Trophoblast cell (in vitro differentiated cells and primary cell): ENCODE measurements around the gene ZFP36L2.

Experiments used
- DNase-seq, 2 donors: peaks; one replicate each; pipeline ENCODE4 v3.0.0-alpha.2; 2016
- H2AFZ ChIP-seq: 2 replicates; pipeline ENCODE4 v1.6.1; 2013; ENCODE audit warnings: low read length, moderate library complexity, mild to moderate bottlenecking; ENCODE audit not compliant: insufficient read depth, poor library complexity
- H2AK5ac ChIP-seq: 2 replicates; pipeline ENCODE4 v1.6.1; 2013; ENCODE audit warnings: mild to moderate bottlenecking, low read length
- H2BK120ac ChIP-seq: 2 replicates; pipeline ENCODE4 v1.6.1; 2013; ENCODE audit warnings: low read length, mild to moderate bottlenecking, moderate library complexity; ENCODE audit not compliant: insufficient read depth, poor library complexity
- H2BK12ac ChIP-seq: 2 replicates; pipeline ENCODE4 v1.6.1; 2013; ENCODE audit warnings: mild to moderate bottlenecking, low read length, moderate library complexity
- H2BK5ac ChIP-seq: 2 replicates; pipeline ENCODE4 v1.6.1; 2013; ENCODE audit warnings: low read length, low read depth, moderate library complexity, mild to moderate bottlenecking; ENCODE audit not compliant: poor library complexity
- H3K14ac ChIP-seq: 2 replicates; pipeline ENCODE4 v1.6.1; 2013; ENCODE audit warnings: mild to moderate bottlenecking, low read length
- H3K18ac ChIP-seq: 2 replicates; pipeline ENCODE4 v1.6.1; 2013; ENCODE audit warnings: mild to moderate bottlenecking, low read length
- H3K23ac ChIP-seq: 2 replicates; pipeline ENCODE4 v1.6.1; 2013; ENCODE audit warnings: low read length
- H3K27ac ChIP-seq: 2 replicates; pipeline ENCODE4 v1.5.1; 2013; ENCODE audit warnings: low read depth, mild to moderate bottlenecking, inconsistent platforms, low read length, moderate library complexity
- H3K27me3 ChIP-seq: 2 replicates; pipeline ENCODE4 v1.6.1; 2013; ENCODE audit warnings: inconsistent platforms, mild to moderate bottlenecking, low read length, moderate library complexity; ENCODE audit not compliant: insufficient read depth
- H3K36me3 ChIP-seq, 2 experiments: 1 replicate in 1 of 2; 2 replicates in 1 of 2; pipeline ENCODE4 v1.6.1; 2013; ENCODE audit warnings: low read length in 2 of 2, mild to moderate bottlenecking in 2 of 2, moderate library complexity in 1 of 2; ENCODE audit not compliant: insufficient read depth in 2 of 2, control insufficient read depth in 1 of 2
- H3K4ac ChIP-seq: 2 replicates; pipeline ENCODE4 v1.6.1; 2013; ENCODE audit warnings: low read depth, mild to moderate bottlenecking, low read length, moderate library complexity
- H3K4me1 ChIP-seq, 2 experiments: 1 replicate in 1 of 2; 2 replicates in 1 of 2; pipeline ENCODE4 v1.6.1; 2013; ENCODE audit warnings: low read length in 2 of 2, mild to moderate bottlenecking in 2 of 2, moderate library complexity in 1 of 2; ENCODE audit not compliant: insufficient read depth in 2 of 2, control insufficient read depth in 1 of 2
- H3K4me2 ChIP-seq: 2 replicates; pipeline ENCODE4 v1.6.1; 2013; ENCODE audit warnings: inconsistent platforms, mild to moderate bottlenecking, low read length, moderate library complexity
- H3K4me3 ChIP-seq: 2 replicates; pipeline ENCODE4 v1.5.1; 2013; ENCODE audit warnings: mild to moderate bottlenecking, low read depth, low read length, inconsistent platforms
- H3K79me1 ChIP-seq: one replicate; pipeline ENCODE4 v1.6.1; 2013; ENCODE audit warnings: low read length
- H3K79me2 ChIP-seq: 2 replicates; pipeline ENCODE4 v1.6.1; 2013; ENCODE audit warnings: low read length, mild to moderate bottlenecking; ENCODE audit not compliant: control insufficient read depth, insufficient read depth, poor library complexity
- H3K9ac ChIP-seq: 2 replicates; pipeline ENCODE4 v1.6.1; 2013; ENCODE audit warnings: mild to moderate bottlenecking, low read length
- H3K9me3 ChIP-seq: 2 replicates; pipeline ENCODE4 v1.6.1; 2013; ENCODE audit warnings: low read depth, mild to moderate bottlenecking, control low read depth, inconsistent platforms, low read length; ENCODE audit not compliant: insufficient read depth
- H4K12ac ChIP-seq: 2 replicates; pipeline ENCODE4 v1.6.1; 2013; ENCODE audit warnings: low read depth, mild to moderate bottlenecking, low read length, moderate library complexity
- H4K8ac ChIP-seq: 2 replicates; pipeline ENCODE4 v1.6.1; 2013; ENCODE audit warnings: low read depth, mild to moderate bottlenecking, low read length, moderate library complexity
- H4K91ac ChIP-seq: one replicate; pipeline ENCODE4 v1.6.1; 2013; ENCODE audit warnings: low read depth, mild to moderate bottlenecking, low read length, moderate library complexity
- WGBS: extraction: QIAGEN DNeasy Blood & Tissue Kit; methylation state at CpG from one replicate; pipeline ENCODE4 v1.1.7; 2013; ENCODE audit warnings: missing lambda C conversion rate; ENCODE audit not compliant: insufficient read length, insufficient coverage; ENCODE audit errors: extremely low coverage; 5-methylcytosine and 5-hydroxymethylcytosine counted together

Gene ZFP36L2

GRCh38 chr2:43240766-43241150 is 14.4 kb upstream of the ZFP36L2 start:
- H3K4me1 ChIP-seq = peaks cover 13 to 15% of the 10 kb centered on the region in 2 experiments
- peak overlapping the region; percentile 8 for H2BK12ac ChIP-seq
- no peak overlapping the region for H2AK5ac ChIP-seq
- H3K14ac ChIP-seq = no peak overlapping the region
- H2BK120ac ChIP-seq = no peak overlapping the region
- no peak overlapping the region for H3K4me2 ChIP-seq
- WGBS = no CpG with 5 or more reads among the region's 5 CpGs
- no peaks in the 10 kb centered on the region for H3K27me3 ChIP-seq
- no peak overlapping the region for H2BK5ac ChIP-seq
- no peak overlapping the region for H4K8ac ChIP-seq
- no peak overlapping the region for H3K9ac ChIP-seq
- peaks cover 14% of the 10 kb centered on the region for H3K79me1 ChIP-seq
- no peak overlapping the region for H3K23ac ChIP-seq
- no peak overlapping the region for H3K4me3 ChIP-seq
- no peak for DNase-seq
- no peaks in the 10 kb centered on the region for H3K36me3 ChIP-seq
- H3K4ac ChIP-seq = no peak overlapping the region
- no peak overlapping the region for H3K27ac ChIP-seq
- no peak overlapping the region for H3K18ac ChIP-seq
- no peak overlapping the region for H4K12ac ChIP-seq
- H2AFZ ChIP-seq = no peak overlapping the region
- no peaks in the 10 kb centered on the region for H3K79me2 ChIP-seq
- H3K9me3 ChIP-seq = no peaks in the 10 kb centered on the region
- peak overlapping the region; percentile 32 for H4K91ac ChIP-seq

GRCh38 chr2:43239981-43240765 is 13.8 kb upstream of the ZFP36L2 start:
- Histone ChIP-seq H3K79me2 (no peaks in the 10 kb centered on the region), H3K27ac (no peak overlapping the region), H3K9ac (no peak overlapping the region), H4K12ac (no peak overlapping the region), H2BK12ac (peak overlapping the region; percentile 67), H3K18ac (no peak overlapping the region), H2AK5ac (peak overlapping the region; percentile 62), H3K4me1 (peaks cover 9 to 11% of the 10 kb centered on the region in 2 experiments), H4K91ac (peak overlapping the region; percentile 72), H4K8ac (no peak overlapping the region), H3K4me2 (no peak overlapping the region), H2BK5ac (no peak overlapping the region), H3K23ac (no peak overlapping the region), H2AFZ (no peak overlapping the region), H3K27me3 (no peaks in the 10 kb centered on the region), H3K79me1 (peaks cover 10% of the 10 kb centered on the region), H3K9me3 (no peaks in the 10 kb centered on the region), H3K4me3 (no peak overlapping the region), H3K4ac (no peak overlapping the region), H3K36me3 (no peaks in the 10 kb centered on the region), H2BK120ac (peak overlapping the region; percentile 52), H3K14ac (peak overlapping the region; percentile 71)
- no CpG with 5 or more reads among the region's 13 CpGs for WGBS
- peak in 1 of 2 donors; percentile 55 for DNase-seq

GRCh38 chr2:43238813-43239212 is 12.4 kb upstream of the ZFP36L2 start:
- no peaks in the 10 kb centered on the region for H3K27me3 ChIP-seq
- no peak for DNase-seq

GRCh38 chr2:43238176-43238575 is 11.8 kb upstream of the ZFP36L2 start:
- Histone ChIP-seq H3K18ac (no peak overlapping the region), H2BK120ac (no peak overlapping the region), H2BK5ac (no peak overlapping the region), H3K4ac (no peak overlapping the region), H4K8ac (no peak overlapping the region), H3K79me1 (peaks cover 3% of the 10 kb centered on the region), H3K9ac (no peak overlapping the region), H4K12ac (no peak overlapping the region), H3K4me2 (no peak overlapping the region), H3K79me2 (no peaks in the 10 kb centered on the region), H3K23ac (no peak overlapping the region), H3K27ac (no peak overlapping the region), H2BK12ac (no peak overlapping the region), H3K14ac (no peak overlapping the region), H3K27me3 (no peaks in the 10 kb centered on the region), H3K36me3 (no peaks in the 10 kb centered on the region), H2AFZ (no peak overlapping the region), H3K9me3 (no peaks in the 10 kb centered on the region), H3K4me1 (peaks cover 2 to 4% of the 10 kb centered on the region in 2 experiments), H3K4me3 (no peak overlapping the region), H4K91ac (no peak overlapping the region), H2AK5ac (no peak overlapping the region)
- DNase-seq = no peak

More at GRCh38 chr2:43238813-43239212, 12.4 kb upstream of the ZFP36L2 start:
- H3K79me2 ChIP-seq = no peaks in the 10 kb centered on the region
- no peak overlapping the region for H3K4ac ChIP-seq
- no peak overlapping the region for H3K23ac ChIP-seq
- no peak overlapping the region for H3K4me2 ChIP-seq
- peaks cover 5% of the 10 kb centered on the region for H3K79me1 ChIP-seq
- peaks cover 2 to 4% of the 10 kb centered on the region in 2 experiments for H3K4me1 ChIP-seq
- H3K4me3 ChIP-seq = no peak overlapping the region
- H3K27ac ChIP-seq = no peak overlapping the region
- H3K9ac ChIP-seq = no peak overlapping the region
- H2AK5ac ChIP-seq = no peak overlapping the region
- no peak overlapping the region for H3K18ac ChIP-seq
- no peak overlapping the region for H3K14ac ChIP-seq
- no peak overlapping the region for H4K12ac ChIP-seq
- no peaks in the 10 kb centered on the region for H3K9me3 ChIP-seq
- no peak overlapping the region for H2BK120ac ChIP-seq
- peak overlapping the region; percentile 4 for H2BK12ac ChIP-seq
- H2BK5ac ChIP-seq = no peak overlapping the region
- H3K36me3 ChIP-seq = no peaks in the 10 kb centered on the region
- WGBS = no CpG with 5 or more reads among the region's 3 CpGs
- H4K91ac ChIP-seq = no peak overlapping the region
- H2AFZ ChIP-seq = no peak overlapping the region
- no peak overlapping the region for H4K8ac ChIP-seq
